Stimulated activated CD4-positive, alpha-beta T cell treated with anti-CD3 and anti-CD28 coated beads, Interleukin-15, amount 100 ng/mL, for 24 hours (primary cell): ENCODE data around the gene PRPS2.

Experiments used
- DNase-seq: peaks from one replicate; pipeline ENCODE4 v3.0.0-alpha.2; 2020

Gene PRPS2

DNA sequence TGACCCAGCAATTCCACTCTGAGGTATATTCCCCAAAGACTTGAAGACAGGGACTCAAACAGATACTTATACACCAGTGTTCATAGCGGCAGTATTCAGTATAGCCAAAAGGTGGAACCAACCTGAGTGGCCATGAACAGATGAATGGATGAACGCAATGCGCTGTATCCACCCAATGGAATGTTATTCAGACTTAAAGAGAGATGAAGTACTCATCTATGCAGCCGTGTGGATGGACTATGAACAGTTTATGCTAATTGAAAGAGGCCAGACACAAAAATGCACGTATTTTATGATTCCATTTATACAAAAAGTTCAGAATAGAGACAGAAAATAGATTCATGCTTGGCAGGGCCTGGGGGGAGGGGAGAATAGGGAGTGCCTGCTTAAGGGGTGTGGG is 26.3 kb downstream of the PRPS2 start:
- no peak for DNase-seq

DNA sequence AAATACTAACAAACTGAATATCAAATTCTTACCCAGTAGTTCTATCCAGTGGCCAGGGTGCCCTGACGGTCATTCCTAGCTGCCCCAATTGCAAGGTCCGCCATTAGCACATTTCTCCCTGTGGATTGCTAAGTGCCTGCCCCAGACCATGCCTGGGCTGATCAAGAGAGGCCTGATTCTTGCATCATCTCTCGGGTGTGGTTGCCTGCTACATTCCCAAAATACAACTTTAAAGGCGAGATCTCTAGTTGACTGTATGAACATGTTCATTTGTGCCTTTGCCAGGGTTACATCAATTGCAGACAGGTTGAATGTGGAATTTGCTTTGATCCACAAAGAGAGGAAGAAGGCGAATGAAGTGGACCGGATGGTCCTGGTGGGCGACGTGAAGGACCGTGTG is 28.0 kb downstream of the PRPS2 start:
- no peak for DNase-seq

DNA sequence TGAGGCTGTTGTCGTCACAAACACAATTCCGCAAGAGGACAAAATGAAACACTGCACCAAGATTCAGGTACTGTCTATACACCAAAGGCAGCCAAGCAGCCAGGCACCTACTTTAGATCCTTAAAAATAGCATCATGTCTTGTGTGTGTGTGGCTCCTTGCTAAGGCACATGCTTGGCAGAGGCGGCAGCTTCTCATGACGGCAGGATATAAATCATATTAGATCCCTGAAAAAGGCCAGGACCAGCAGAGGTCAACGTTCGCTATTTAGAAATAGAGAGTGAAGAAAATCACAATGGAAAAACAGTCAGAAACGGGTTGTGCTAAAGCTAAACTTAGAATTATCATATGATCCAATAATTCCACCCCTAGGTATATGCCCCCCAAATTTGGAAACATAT is 29.5 kb downstream of the PRPS2 start:
- no peak for DNase-seq

DNA sequence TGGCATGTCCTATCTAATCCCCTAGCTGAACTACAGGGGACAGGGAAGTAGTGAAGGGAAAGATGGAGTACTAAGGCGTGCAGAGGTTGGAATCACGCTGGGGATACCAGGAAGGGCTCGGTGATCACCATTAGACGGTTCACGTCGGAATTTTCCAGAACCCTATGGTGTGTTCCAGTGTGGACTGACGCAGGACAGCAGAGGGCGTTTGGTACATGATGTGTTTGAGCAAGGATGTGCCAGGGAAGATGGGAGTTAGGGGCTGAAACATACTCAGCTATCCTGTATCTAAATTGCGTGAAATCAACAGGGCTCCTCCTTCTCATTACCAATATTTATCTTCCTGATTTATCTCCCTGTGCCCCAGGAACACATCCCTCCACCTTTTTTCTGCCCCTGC is 33.7 kb downstream of the PRPS2 start:
- no peak for DNase-seq

DNA sequence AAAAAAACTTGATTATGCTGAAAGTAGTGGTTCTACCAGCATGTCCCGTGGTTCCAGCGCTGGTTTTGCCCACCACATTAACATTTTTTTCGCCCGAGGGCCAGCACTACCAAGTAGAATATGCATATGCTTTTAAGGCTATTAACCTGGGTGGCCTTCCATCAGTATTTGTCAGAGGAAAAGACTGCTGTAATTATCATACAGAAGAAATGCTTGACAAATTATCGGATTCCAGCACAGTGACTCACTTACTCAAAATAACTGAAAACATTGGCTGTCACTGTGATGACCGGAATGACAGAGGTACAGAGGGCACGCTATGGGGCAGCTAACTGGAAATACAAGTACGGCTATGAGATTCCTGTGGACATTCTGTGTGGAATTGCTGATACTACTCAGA is 34.6 kb downstream of the PRPS2 start:
- DNase-seq = no peak

DNA sequence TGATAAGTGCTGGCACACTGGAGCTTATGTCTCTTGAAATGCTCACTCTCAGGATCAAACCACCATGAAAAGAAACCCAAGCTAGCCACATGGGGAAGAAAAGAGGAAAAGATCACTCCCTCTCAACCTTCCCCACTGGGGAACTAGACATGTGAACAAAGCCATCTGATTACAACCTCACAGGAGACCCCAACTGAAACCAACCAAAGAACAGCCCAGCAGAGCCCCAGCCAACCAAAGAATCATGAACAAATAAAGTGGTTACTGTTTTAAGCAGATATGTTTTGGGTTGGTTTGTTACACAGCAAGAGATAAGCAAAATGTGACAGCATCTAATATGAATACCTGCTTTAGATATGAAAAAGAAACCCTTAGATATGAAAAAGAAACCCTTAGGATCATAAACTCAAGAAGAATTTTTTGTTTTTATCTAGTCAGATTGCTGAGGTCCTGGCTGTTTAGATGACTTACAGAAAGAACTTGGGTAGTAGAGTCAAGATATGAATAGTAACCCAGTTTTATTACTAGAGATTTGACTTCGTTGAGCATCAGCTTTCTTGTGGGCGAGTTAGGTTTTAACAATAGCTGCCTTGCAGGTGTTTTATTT is 52.0 kb downstream of the PRPS2 start:
- no peak for DNase-seq

DNA sequence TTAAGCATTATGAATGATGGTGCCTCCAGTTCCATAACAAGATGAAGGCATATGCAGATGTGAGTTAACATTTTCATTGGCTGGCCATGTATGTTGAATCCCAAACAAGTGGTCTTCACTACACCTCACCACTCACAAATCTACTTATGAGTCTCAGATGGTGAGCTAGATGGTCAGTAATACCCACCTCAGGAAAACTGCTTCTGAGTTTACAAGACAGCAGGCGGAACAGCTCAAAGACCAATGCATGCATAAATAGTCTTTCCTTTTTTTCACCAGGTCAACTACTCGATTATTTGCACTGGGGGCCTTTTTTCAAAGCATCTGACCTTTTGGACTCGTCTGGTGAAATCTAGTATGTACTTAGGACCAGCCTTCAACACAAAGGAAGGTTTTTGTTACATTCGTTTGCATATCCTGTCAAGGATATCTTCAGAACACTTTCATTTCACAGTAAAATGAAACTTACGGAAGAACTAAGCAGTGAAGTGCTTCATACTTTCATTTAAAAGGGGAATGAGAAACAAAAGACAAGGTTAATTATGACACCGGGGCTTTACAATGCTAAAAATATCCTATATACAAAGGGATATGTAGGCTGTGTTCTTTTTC is 52.6 kb downstream of the PRPS2 start:
- DNase-seq = no peak

DNA sequence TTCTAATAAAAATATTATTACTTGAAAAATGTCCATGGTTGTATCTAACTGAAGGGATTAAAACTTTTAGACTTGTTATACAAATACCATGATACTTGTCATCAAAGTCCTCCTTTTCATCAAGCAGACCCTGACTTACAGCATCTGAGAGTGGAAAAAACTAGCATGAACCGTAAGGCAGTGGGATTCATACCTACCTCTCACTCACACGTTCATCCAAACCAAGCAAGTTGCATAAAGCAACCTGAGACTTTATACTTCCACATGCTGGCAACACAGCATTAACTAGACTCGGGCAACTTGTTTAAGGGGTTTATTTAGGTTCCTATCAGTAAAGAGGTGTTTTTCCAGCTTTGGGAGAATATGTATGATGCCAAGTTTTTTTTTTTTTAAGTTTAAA is 53.1 kb downstream of the PRPS2 start:
- DNase-seq = no peak

DNA sequence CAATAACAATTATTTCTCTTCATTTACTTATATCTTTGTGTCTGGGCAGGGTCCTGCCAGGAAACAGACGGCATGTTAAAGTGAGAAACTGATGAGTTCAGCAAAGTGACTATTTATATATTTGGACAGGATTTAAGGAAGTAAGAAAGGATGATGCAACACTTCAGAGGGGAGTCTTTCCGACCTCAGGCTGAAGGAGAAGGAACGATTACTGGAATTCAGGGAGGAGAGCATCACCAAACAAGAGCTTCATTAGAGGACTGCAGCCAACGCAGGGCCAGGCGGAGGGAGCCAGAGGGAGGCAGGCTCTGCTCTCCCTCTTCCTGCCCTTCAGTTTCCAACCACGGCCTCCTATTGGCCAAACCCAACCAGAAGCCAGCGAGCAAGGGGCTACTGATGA is 74.1 kb downstream of the PRPS2 start:
- no peak for DNase-seq

DNA sequence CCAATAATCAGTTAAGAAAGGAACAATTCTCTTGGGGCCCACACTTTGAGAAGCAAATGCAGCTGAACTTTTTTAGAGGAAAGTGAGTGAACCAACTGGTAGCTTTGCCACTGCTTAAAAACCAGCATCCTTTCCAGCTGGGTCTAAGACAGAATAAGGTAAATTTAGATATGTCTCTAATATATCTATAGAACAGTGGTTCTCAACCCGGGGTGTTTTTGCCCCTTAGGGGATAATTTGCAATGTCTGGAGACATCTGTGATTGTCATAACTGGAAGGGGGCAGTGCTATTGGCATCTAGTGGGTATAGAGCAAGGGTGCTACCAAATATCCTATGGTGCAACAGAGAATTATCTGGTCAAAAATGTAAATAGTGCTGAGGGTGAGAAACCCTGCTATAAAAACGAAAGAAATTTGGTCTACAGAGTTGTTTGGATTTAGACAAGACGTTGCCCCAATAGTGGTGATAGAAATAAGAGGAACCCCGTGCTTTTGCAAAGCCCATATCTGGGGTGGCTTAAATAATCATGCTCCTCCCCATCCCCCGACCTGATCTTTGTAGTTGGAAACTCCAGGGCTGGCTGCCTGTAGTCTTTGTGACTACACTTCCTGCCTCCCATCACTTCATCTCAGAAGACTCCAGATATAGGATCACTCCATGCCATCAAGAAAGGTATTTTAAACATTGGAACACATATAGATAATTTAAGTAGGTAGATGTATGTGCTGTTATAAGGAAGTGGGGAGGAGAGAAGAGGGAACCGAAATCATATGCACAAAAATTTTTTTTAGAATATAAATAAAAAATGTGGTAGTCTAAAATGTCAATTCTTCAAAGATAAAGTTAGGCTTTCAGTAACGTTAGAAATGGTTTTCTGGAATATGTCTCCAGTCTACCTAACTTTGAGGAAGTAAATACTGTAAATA is 75.5 kb downstream of the PRPS2 start, which contains the start of gene TLR7:
TLR7 (plus strand) TSS at position 622 of the 927 bp plus-strand sequence. CDS start 507 bp downstream, outside the sequence.
- DNase-seq = no peak

DNA sequence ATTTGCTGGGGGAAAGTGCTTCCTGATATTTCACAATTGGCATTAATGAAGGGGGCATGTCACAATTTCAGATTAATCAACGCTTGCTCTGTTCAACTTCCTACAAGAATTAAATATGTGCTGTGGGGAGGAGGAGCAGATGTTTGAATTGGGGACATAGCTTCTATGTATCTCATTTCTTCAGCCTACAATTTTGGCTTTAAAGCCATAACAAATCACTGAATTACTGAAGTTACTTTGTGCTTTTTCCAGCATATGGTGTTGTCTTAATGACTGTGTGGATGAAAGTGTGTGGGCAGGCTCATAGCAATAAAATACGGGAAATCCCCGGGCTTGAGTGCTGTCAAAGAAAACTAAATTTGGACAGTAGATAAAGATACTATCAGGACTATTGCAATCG is 76.5 kb downstream of the PRPS2 start:
- DNase-seq = no peak

DNA sequence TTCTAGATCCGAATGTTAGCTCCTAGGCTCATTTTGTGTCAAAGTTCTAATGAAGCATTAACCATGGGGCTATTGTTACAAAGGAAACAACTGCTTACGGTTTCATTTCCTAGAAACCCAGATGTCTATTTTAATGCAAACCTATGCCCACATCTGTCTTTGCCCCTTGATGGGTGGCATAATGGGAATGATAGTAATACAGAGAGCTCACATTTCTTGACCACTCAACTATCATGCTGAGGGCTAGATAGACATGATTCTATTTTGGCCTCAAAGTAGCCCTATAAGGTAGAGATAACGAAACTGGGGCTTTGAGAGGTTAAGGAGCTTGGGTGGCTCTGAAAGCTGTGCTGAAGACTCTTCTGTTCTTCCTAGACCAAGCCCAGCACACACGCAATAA is 77.5 kb downstream of the PRPS2 start:
- DNase-seq = no peak

DNA sequence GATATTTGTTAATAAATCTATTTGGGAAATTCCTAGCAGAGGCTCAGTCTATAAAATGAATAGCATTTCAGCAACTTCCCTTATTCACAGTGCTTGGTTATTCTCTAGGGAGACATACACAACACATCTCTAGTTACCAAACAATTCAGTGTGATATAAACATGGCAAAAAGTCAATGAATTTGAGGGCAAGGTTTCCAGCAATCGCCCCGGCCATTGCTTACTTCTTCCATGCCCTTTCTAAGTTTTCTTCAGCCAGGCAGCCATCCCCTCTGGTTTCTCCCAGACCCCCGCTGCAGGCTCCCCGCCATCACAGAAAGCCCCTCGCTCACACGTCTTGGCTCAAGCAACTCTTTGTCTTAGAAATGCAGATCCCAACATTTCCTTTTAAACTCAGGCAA is 80.0 kb downstream of the PRPS2 start:
- no peak for DNase-seq

DNA sequence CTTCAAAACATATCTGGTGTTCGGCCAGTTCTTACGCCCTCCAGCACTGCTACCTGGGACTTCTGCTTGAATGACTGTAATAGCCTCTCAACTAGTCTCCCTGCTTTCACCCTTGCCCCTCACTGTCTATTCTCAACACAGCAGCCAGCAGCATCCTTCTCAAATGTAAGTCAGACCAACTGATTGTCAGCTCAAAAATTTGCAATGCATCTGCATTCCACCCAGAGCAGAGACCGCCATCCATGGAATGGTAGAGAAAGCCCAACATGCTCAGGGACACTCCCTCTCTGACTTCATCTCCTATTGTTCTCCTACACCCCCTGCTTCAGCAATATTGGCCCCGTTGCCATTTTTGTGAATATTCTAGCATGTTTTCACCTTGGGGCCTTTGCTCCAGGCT is 81.5 kb downstream of the PRPS2 start:
- no peak for DNase-seq
